Osteocyte (in vitro differentiated cells): ENCODE results near the gene ETNK2. TPM values are rescaled to one million over a fixed set of nuclear protein-coding genes. Genes with fewer than 3 reads are reported as not detected.

Source experiments
- DNase-seq: peaks from one replicate; pipeline ENCODE4 v3.0.0; 2021; ENCODE audit warnings: mixed read lengths; ENCODE audit not compliant: unreplicated experiment; ENCODE audit errors: extremely low spot score
- H3K27ac Mint-ChIP-seq: one replicate; pipeline ENCODE4 v1.8.0; 2021; ENCODE audit warnings: mild to moderate bottlenecking, mixed read lengths; ENCODE audit not compliant: unreplicated experiment
- H3K27me3 Mint-ChIP-seq: one replicate; pipeline ENCODE4 v1.8.0; 2021; ENCODE audit warnings: mixed read lengths; ENCODE audit not compliant: unreplicated experiment
- H3K36me3 Mint-ChIP-seq: one replicate; pipeline ENCODE4 v1.8.0; 2021; ENCODE audit warnings: mixed read lengths; ENCODE audit not compliant: unreplicated experiment
- H3K4me1 Mint-ChIP-seq: one replicate; pipeline ENCODE4 v1.8.0; 2021; ENCODE audit warnings: mixed read lengths; ENCODE audit not compliant: unreplicated experiment
- H3K4me3 Mint-ChIP-seq: one replicate; pipeline ENCODE4 v1.8.0; 2021; ENCODE audit warnings: mild to moderate bottlenecking, moderate library complexity, mixed read lengths; ENCODE audit not compliant: unreplicated experiment
- H3K9me3 Mint-ChIP-seq: one replicate; pipeline ENCODE4 v1.8.0; 2021; ENCODE audit warnings: mixed read lengths; ENCODE audit not compliant: unreplicated experiment
- CTCF ChIP-seq: fragments of 200-600 bp; sonication (generic); IDR thresholded peaks from 2 replicates; pipeline ENCODE4 v1.5.0; 2021; ENCODE audit warnings: antibody characterized with exemption, mild to moderate bottlenecking, moderate library complexity
- total RNA-seq: library from RNA; stranded (reverse); gene quantifications from 2 replicates; pipeline ENCODE4 v1.2.1, GENCODE V29; 2021

ETNK2 gene
- total RNA-seq, 1 donor from 2014 or later, result 15.4 TPM

GRCh38 chr1:204098683-204099082 is 53.2 kb downstream of the ETNK2 start:
- Mint-ChIP-seq H3K9me3 (no peaks in the 10 kb centered on the region), H3K27ac (no peak overlapping the region), H3K27me3 (no peaks in the 10 kb centered on the region), H3K36me3 (peaks cover 1% of the 10 kb centered on the region), H3K4me1 (peaks cover 17% of the 10 kb centered on the region), H3K4me3 (no peak overlapping the region)
- DNase-seq, result no peak
- TF ChIP-seq CTCF, result no peak

- no peak for TF ChIP-seq CTCF
- H3K27ac Mint-ChIP-seq, result no peak overlapping the region
- peaks cover 1% of the 10 kb centered on the region for H3K36me3 Mint-ChIP-seq
- no peak for DNase-seq
- H3K9me3 Mint-ChIP-seq, result no peaks in the 10 kb centered on the region
- peaks cover 14% of the 10 kb centered on the region for H3K4me1 Mint-ChIP-seq
- no peaks in the 10 kb centered on the region for H3K27me3 Mint-ChIP-seq
- H3K4me3 Mint-ChIP-seq, result no peak overlapping the region
These were observed 54.9 kb downstream of the ETNK2 start for GRCh38 chr1:204096931-204097330.

- no peaks in the 10 kb centered on the region for H3K9me3 Mint-ChIP-seq
- H3K4me3 Mint-ChIP-seq, result no peak overlapping the region
- H3K4me1 Mint-ChIP-seq, result peaks cover 14% of the 10 kb centered on the region
- no peak for DNase-seq
- peaks cover 1% of the 10 kb centered on the region for H3K36me3 Mint-ChIP-seq
- TF ChIP-seq CTCF, result no peak
- no peaks in the 10 kb centered on the region for H3K27me3 Mint-ChIP-seq
- H3K27ac Mint-ChIP-seq, result no peak overlapping the region
These were observed 56.8 kb downstream of the ETNK2 start for GRCh38 chr1:204094856-204095634.

- Mint-ChIP-seq H3K4me3 (no peak overlapping the region), H3K27me3 (no peaks in the 10 kb centered on the region), H3K9me3 (no peaks in the 10 kb centered on the region), H3K27ac (no peak overlapping the region), H3K36me3 (peaks cover 1% of the 10 kb centered on the region), H3K4me1 (peaks cover 15% of the 10 kb centered on the region)
- no peak for TF ChIP-seq CTCF
- no peak for DNase-seq
These were observed 57.5 kb downstream of the ETNK2 start for GRCh38 chr1:204094313-204094729.

- no peak overlapping the region for H3K27ac Mint-ChIP-seq
- H3K4me1 Mint-ChIP-seq, result peaks cover 20% of the 10 kb centered on the region
- no peak for TF ChIP-seq CTCF
These were observed 58.1 kb downstream of the ETNK2 start for GRCh38 chr1:204093781-204094180.

More at GRCh38 chr1:204093781-204094180, 58.1 kb downstream of the ETNK2 start:
- H3K27me3 Mint-ChIP-seq, result no peaks in the 10 kb centered on the region
- H3K4me3 Mint-ChIP-seq, result no peak overlapping the region
- peaks cover 1% of the 10 kb centered on the region for H3K36me3 Mint-ChIP-seq
- DNase-seq, result no peak
- H3K9me3 Mint-ChIP-seq, result no peaks in the 10 kb centered on the region
